ENCODE data around the gene TCF19.

DNA sequence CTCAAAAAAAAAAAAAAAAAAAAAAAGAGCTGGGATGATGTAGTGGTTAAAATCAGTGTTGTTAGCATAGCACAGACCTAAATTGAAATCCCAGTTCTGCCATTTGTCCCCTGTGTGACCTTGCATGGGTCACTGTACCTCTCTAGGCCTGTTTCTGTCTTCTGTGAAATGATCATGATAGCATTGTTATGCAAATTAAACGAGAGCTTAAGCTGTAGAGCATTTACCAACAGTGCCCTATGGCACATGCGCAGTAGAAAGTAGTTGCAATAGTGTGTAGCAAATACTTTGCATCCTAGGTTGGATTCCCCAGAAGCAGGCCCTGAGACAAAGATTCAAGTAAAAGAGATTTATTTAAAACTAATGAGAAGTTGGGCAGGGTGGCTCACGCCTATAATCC, 26.8 kb upstream of the TCF19 start:
- TF ChIP-seq, protein P1, sequence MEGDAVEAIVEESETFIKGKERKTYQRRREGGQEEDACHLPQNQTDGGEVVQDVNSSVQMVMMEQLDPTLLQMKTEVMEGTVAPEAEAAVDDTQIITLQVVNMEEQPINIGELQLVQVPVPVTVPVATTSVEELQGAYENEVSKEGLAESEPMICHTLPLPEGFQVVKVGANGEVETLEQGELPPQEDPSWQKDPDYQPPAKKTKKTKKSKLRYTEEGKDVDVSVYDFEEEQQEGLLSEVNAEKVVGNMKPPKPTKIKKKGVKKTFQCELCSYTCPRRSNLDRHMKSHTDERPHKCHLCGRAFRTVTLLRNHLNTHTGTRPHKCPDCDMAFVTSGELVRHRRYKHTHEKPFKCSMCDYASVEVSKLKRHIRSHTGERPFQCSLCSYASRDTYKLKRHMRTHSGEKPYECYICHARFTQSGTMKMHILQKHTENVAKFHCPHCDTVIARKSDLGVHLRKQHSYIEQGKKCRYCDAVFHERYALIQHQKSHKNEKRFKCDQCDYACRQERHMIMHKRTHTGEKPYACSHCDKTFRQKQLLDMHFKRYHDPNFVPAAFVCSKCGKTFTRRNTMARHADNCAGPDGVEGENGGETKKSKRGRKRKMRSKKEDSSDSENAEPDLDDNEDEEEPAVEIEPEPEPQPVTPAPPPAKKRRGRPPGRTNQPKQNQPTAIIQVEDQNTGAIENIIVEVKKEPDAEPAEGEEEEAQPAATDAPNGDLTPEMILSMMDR (IDR thresholded peaks at IDR 0.05), result no peak
- no peak for TF ChIP-seq POLR2A (IDR thresholded peaks at IDR 0.05)

All from lower leg skin (tissue), 3 donors.